CD4-positive, alpha-beta T cell treated with Interleukin-4 for 1 hour (primary cell): ENCODE measurements around the gene MFSD6L.

Source experiments
- DNase-seq, 2 donors: peaks; one replicate each; pipeline ENCODE4 v3.0.0-alpha.2; 2020 to 2022

The MFSD6L gene

GRCh38 chr17:8791910-8792270 is 7.3 kb downstream of the MFSD6L start:
- DNase-seq, result peak in 1 of 2 donors; percentile 33

GRCh38 chr17:8791248-8791909 is 7.8 kb downstream of the MFSD6L start:
- no peak for DNase-seq

- DNase-seq, result no peak
Measured at GRCh38 chr17:8789743-8790142, 9.4 kb downstream of the MFSD6L start.

GRCh38 chr17:8788998-8789397 is 10.2 kb downstream of the MFSD6L start:
- no peak for DNase-seq

GRCh38 chr17:8785547-8786413 is 13.4 kb downstream of the MFSD6L start:
- peak; percentile 47 to 60 for DNase-seq

GRCh38 chr17:8782176-8782575 is 17.0 kb downstream of the MFSD6L start:
- no peak for DNase-seq

- no peak for DNase-seq
Measured at GRCh38 chr17:8781776-8782175, 17.4 kb downstream of the MFSD6L start.

GRCh38 chr17:8776881-8777280 is 22.3 kb downstream of the MFSD6L start:
- no peak for DNase-seq

GRCh38 chr17:8776248-8776647 is 22.9 kb downstream of the MFSD6L start:
- no peak for DNase-seq

GRCh38 chr17:8766731-8767130 is 32.4 kb downstream of the MFSD6L start:
- DNase-seq, result no peak

GRCh38 chr17:8762012-8762411 is 37.2 kb downstream of the MFSD6L start:
- DNase-seq, result no peak

- DNase-seq, result no peak
Measured at GRCh38 chr17:8758137-8758596, 41.0 kb downstream of the MFSD6L start, which contains the start of gene SPDYE4. TSS of gene SPDYE4 (minus strand) at chr17:8758546. CDS start at chr17:8758382, 164 bp downstream.

GRCh38 chr17:8757189-8757588 is 42.0 kb downstream of the MFSD6L start:
- no peak for DNase-seq

- no peak for DNase-seq
Measured at GRCh38 chr17:8755590-8756255, 43.4 kb downstream of the MFSD6L start.

- DNase-seq, result no peak
Measured at GRCh38 chr17:8754890-8755289, 44.3 kb downstream of the MFSD6L start.

- peak in 1 of 2 donors; percentile 16 for DNase-seq
Measured at GRCh38 chr17:8753976-8754440, 45.2 kb downstream of the MFSD6L start.

GRCh38 chr17:8753136-8753975 is 45.8 kb downstream of the MFSD6L start:
- no peak for DNase-seq

- no peak for DNase-seq
Measured at GRCh38 chr17:8749616-8750015, 49.5 kb downstream of the MFSD6L start.

GRCh38 chr17:8747742-8748141 is 51.4 kb downstream of the MFSD6L start:
- no peak for DNase-seq
